Neural cell (in vitro differentiated cells): ENCODE measurements around the gene SAMD4A.

Source experiments
- CTCF ChIP-seq: fragments of 450-650 bp; IDR thresholded peaks from 2 replicates; pipeline ENCODE4 v1.5.1; 2014; ENCODE audit warnings: antibody characterized with exemption, mild to moderate bottlenecking, moderate library complexity; ENCODE audit not compliant: poor library complexity, severe bottlenecking
- EP300 ChIP-seq: fragments of 450-650 bp; conservative IDR thresholded peaks from 2 replicates; pipeline ENCODE4 v1.6.1; 2014; ENCODE audit warnings: antibody characterized with exemption, mild to moderate bottlenecking, moderate library complexity; ENCODE audit not compliant: poor library complexity, severe bottlenecking
- EZH2 ChIP-seq: fragments of 200-600, 300-800 bp; shearing (Covaris generic), sonication (generic); IDR thresholded peaks from 2 replicates; pipeline ENCODE4 v1.6.1; 2014; ENCODE audit warnings: antibody characterized with exemption, low read length, borderline replicate concordance, mild to moderate bottlenecking; ENCODE audit not compliant: insufficient read depth, poor library complexity, severe bottlenecking
- POLR2AphosphoS5 ChIP-seq: IDR thresholded peaks from 2 replicates; pipeline ENCODE4 v1.6.1; 2012
- REST ChIP-seq: IDR thresholded peaks from 2 replicates; pipeline ENCODE4 v1.6.1; 2012; ENCODE audit warnings: borderline replicate concordance

GRCh38 chr14:54794796-54795195 is 227.9 kb downstream of the SAMD4A start:
- TF ChIP-seq EZH2 = no peak
- TF ChIP-seq REST = no peak
- TF ChIP-seq EP300 = no peak
- no peak for TF ChIP-seq CTCF
- TF ChIP-seq POLR2AphosphoS5 = no peak
